Measurements from ENCODE around the gene SMIM35. TPM values are rescaled to one million over a fixed set of nuclear protein-coding genes. Genes with fewer than 3 reads are reported as not detected.

The SMIM35 gene
- total and polyA plus RNA-seq, 4 experiments from 2014 or later = 0.21 to 0.76 (median 0.50) TPM

DNA sequence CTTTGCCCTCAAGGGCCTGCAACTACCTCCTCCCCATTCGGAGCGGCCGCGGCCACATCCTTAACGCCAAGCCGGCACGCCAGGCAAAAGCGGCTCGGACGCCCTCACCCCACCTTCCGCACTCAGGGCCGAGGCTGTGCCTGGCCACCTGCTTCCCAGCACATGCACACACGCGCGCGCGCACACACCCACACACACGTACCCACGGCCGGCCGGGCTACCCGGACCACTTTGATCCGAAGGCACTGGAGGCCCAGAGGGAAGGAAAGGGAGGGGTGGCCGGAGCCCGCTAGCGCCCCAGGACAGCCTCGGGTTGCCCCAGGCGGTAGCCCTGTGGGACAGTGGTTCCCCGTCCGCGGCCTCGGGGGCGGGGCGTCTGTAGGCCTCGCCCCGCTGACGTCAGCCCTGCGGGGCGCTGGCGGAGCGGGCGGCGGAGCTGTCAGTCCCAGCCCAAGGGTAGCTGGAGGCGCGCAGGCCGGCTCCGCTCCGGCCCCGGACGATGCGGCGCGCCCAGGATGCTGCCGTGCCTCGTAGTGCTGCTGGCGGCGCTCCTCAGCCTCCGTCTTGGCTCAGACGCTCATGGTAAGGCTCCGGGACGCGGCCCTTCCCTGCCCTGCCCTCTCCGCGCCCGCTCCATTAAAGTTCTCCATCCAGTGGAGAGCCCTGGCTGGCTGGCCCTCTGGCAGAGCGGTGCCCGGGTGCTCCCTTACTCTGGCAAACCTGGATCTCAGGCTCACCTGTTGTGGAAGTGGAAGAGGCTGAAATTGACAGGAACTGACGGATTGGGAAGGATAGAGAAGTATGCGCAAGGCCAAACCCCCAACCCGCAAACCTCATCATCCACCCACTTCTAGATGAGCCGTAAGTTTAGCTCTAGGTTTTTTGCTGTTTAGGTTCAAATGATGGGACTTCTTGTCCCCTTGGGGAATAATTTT lies 100.5 kb downstream of the SMIM35 start, which contains the start of gene IL10RA:
Gene IL10RA (plus strand): TSS at position 442 of the 935 bp plus-strand sequence. CDS start 74 bp downstream, at position 516.
- H3K9me3 Mint-ChIP-seq = peaks cover 0 to 3% (median 0%) of the 10 kb centered on the region in 8 donors
- POLR2A ChIA-PET (ENCODE audit: partially characterized antibody) = interaction anchor here (0.9 to 51.5 kb wide), 14 partner anchors 0 to 238 kb away, joined by 3 to 2125 read pairs (median 4); partner anchors contain the start of genes IL10RA and JAML
- H3K4me1 Mint-ChIP-seq = peaks cover 41 to 86% (median 57%) of the 10 kb centered on the region in 4 donors
- H3K27ac Mint-ChIP-seq = peak within 1 kb of the TSS; percentile 89 to 98 (median 96)
- intact Hi-C loops (cut with micrococcal nuclease) = loop anchor here (1.0 to 2.0 kb wide), 5 partner anchors 8 to 65 kb away; no protein-coding TSS in a partner anchor
- peak; percentile 82 to 85 (median 84) for DNase-seq
- Histone ChIP-seq H3K4me1 (ENCODE audit: insufficient read depth, low read length) (peaks cover 60% of the 10 kb centered on the region), H3K36me3 (ENCODE audit: insufficient read depth, low read length) (peaks cover 36% of the 10 kb centered on the region), H3K27me3 (ENCODE audit: insufficient read depth, low read length) (no peaks in the 10 kb centered on the region), H3K4me3 (ENCODE audit: low read length in 2 of 2) (peak within 1 kb of the TSS; percentile 97 to 99), H3K27ac (ENCODE audit: low read depth, low read length) (peak within 1 kb of the TSS; percentile 98), H3K9me3 (ENCODE audit: control insufficient read depth in 1 of 2, low read length in 2 of 2) (no peaks in the 10 kb centered on the region)
- peaks cover 51 to 53% of the 10 kb centered on the region in 2 donors for H3K36me3 Mint-ChIP-seq
- peak within 1 kb of the TSS; percentile 91 to 100 (median 94) for H3K4me3 Mint-ChIP-seq
- CTCF ChIA-PET (ENCODE audit: partially characterized antibody) = interaction anchor here (1.1 to 24.4 kb wide), 10 partner anchors 14 to 178 kb away, joined by 3 to 402 read pairs (median 18); no protein-coding TSS in a partner anchor
- no peaks in the 10 kb centered on the region for H3K27me3 Mint-ChIP-seq

DNA sequence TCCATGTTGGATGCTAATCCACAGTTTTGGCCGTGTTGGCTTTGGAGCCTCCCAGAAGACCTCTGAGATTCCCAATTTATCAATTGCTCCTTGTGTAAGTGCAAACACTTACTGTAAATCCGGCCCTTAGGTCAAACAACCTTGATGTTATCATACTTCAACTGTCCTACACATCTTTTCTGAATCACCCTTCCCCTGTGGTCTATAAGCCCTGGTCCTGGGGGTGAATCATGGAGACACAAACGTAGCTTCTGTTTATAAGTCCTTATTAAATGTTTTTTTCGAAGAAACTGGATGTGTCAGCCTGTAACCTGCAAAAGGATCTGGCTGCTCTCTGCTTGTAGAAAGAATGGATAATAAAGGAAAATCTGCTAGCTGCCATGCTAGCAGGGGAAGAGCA lies 102.3 kb downstream of the SMIM35 start:
- intact Hi-C loops (cut with micrococcal nuclease) = no loop called here
- peak in 1 of 5 donors; percentile 38 for DNase-seq
- H3K4me1 Mint-ChIP-seq = peaks cover 43 to 83% (median 59%) of the 10 kb centered on the region in 4 donors
- H3K4me1 ChIP-seq (ENCODE audit: insufficient read depth, low read length) = peaks cover 56% of the 10 kb centered on the region
- H3K36me3 ChIP-seq (ENCODE audit: insufficient read depth, low read length) = peaks cover 21% of the 10 kb centered on the region
- H3K27ac ChIP-seq (ENCODE audit: low read depth, low read length) = no peak overlapping the region
- peaks cover 0 to 3% (median 0%) of the 10 kb centered on the region in 8 donors for H3K9me3 Mint-ChIP-seq
- H3K27me3 ChIP-seq (ENCODE audit: insufficient read depth, low read length) = no peaks in the 10 kb centered on the region
- peaks cover 35 to 37% of the 10 kb centered on the region in 2 donors for H3K36me3 Mint-ChIP-seq
- no peaks in the 10 kb centered on the region for H3K27me3 Mint-ChIP-seq
- ChIA-PET POLR2A (ENCODE audit: partially characterized antibody) (interaction anchor here (1.5 to 51.5 kb wide), 4 partner anchors 9 to 61 kb away, joined by 8 to 2125 read pairs (median 1762); partner anchors contain the start of gene IL10RA), CTCF (ENCODE audit: partially characterized antibody) (interaction anchor here (0.7 to 24.4 kb wide), 4 partner anchors 15 to 69 kb away, joined by 3 to 402 read pairs (median 108); no protein-coding TSS in a partner anchor)
- H3K27ac Mint-ChIP-seq = peak overlapping the region; percentile 81 to 98 (median 94)
- H3K4me3 Mint-ChIP-seq = peak overlapping the region; percentile 91 to 99 (median 94)
- no peak overlapping the region for H3K4me3 ChIP-seq (ENCODE audit: low read length in 2 of 2)
- H3K9me3 ChIP-seq (ENCODE audit: control insufficient read depth in 1 of 2, low read length in 2 of 2) = no peaks in the 10 kb centered on the region

DNA sequence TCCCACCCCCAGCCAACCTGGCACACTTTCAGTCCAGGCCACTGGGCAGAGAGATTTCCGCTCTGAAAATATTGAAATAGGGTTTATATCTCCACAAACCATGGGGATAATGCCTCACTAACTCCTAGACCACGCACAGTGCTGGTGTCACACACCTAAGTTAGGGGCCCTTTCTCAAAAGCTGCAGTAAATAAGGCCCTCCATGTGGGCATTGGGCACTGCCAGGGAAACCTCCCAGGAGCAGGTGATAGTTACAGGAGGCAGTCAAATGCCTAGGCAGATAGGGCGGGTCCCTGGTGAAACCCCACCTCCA lies 103.6 kb downstream of the SMIM35 start:
- Histone ChIP-seq H3K4me3 (ENCODE audit: low read length in 2 of 2) (no peak overlapping the region), H3K27ac (ENCODE audit: low read depth, low read length) (no peak overlapping the region), H3K4me1 (ENCODE audit: insufficient read depth, low read length) (peaks cover 55% of the 10 kb centered on the region), H3K27me3 (ENCODE audit: insufficient read depth, low read length) (no peaks in the 10 kb centered on the region), H3K9me3 (ENCODE audit: control insufficient read depth in 1 of 2, low read length in 2 of 2) (no peaks in the 10 kb centered on the region), H3K36me3 (ENCODE audit: insufficient read depth, low read length) (peaks cover 8% of the 10 kb centered on the region)
- H3K4me1 Mint-ChIP-seq = peaks cover 45 to 82% (median 61%) of the 10 kb centered on the region in 4 donors
- POLR2A ChIA-PET (ENCODE audit: partially characterized antibody) = interaction anchor here (34.5 to 51.5 kb wide), 3 partner anchors 21 to 63 kb away, joined by 1750 to 2125 read pairs (median 1775); partner anchors contain the start of gene IL10RA
- H3K4me3 Mint-ChIP-seq = peak overlapping the region in 5 of 8 donors; percentile 35 to 97 (median 76)
- intact Hi-C loops (cut with micrococcal nuclease) = no loop called here
- H3K27me3 Mint-ChIP-seq = no peaks in the 10 kb centered on the region
- CTCF ChIA-PET (ENCODE audit: partially characterized antibody) = interaction anchor here (0.7 to 24.4 kb wide), 4 partner anchors 33 to 139 kb away, joined by 3 to 402 read pairs (median 78); no protein-coding TSS in a partner anchor
- peaks cover 21 to 23% of the 10 kb centered on the region in 2 donors for H3K36me3 Mint-ChIP-seq
- peak in 1 of 5 donors; percentile 40 for DNase-seq
- H3K9me3 Mint-ChIP-seq = peaks cover 0 to 3% (median 0%) of the 10 kb centered on the region in 8 donors
- peak overlapping the region in 6 of 7 donors; percentile 65 to 93 (median 88) for H3K27ac Mint-ChIP-seq

DNA sequence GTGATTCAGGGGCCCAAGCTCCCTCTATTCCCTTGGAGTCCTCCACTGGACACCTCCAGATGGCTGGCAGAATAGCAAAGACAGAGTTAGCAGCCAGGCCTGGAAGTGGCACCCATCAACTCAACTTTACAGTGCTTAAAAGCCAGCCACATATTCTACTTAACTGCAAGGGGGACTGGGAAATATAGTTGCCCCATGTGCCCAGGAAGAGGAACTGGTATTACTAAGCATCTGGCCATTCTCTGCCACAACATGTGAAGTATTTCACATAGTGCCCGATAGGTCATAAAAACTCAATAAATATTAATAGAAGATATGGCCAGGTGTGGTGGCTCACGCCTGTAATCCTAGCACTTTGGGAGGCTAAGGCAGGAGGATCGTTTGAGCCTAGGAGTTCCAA lies 106.0 kb downstream of the SMIM35 start:
- no peaks in the 10 kb centered on the region for H3K36me3 ChIP-seq (ENCODE audit: insufficient read depth, low read length)
- peaks cover 52 to 88% (median 75%) of the 10 kb centered on the region in 4 donors for H3K4me1 Mint-ChIP-seq
- no peak overlapping the region for H3K27ac ChIP-seq (ENCODE audit: low read depth, low read length)
- H3K9me3 Mint-ChIP-seq = no peaks in the 10 kb centered on the region
- ChIA-PET CTCF (ENCODE audit: partially characterized antibody) (interaction anchor here (14.1 to 24.4 kb wide), 2 partner anchors 31 to 73 kb away, joined by 153 to 402 read pairs; no protein-coding TSS in a partner anchor), POLR2A (ENCODE audit: partially characterized antibody) (interaction anchor here (1.5 to 51.5 kb wide), 5 partner anchors 10 to 71 kb away, joined by 5 to 2125 read pairs (median 22); partner anchors contain the start of gene IL10RA)
- intact Hi-C loops (cut with micrococcal nuclease) = no loop called here
- H3K4me1 ChIP-seq (ENCODE audit: insufficient read depth, low read length) = peaks cover 70% of the 10 kb centered on the region
- H3K4me3 Mint-ChIP-seq = no peak overlapping the region
- peaks cover 7 to 9% of the 10 kb centered on the region in 2 donors for H3K36me3 Mint-ChIP-seq
- peak in 1 of 5 donors; percentile 16 for DNase-seq
- H3K27ac Mint-ChIP-seq = peak overlapping the region in 1 of 7 donors; percentile 49
- no peaks in the 10 kb centered on the region for H3K9me3 ChIP-seq (ENCODE audit: control insufficient read depth in 1 of 2, low read length in 2 of 2)
- no peak overlapping the region for H3K4me3 ChIP-seq (ENCODE audit: low read length in 2 of 2)
- no peaks in the 10 kb centered on the region for H3K27me3 ChIP-seq (ENCODE audit: insufficient read depth, low read length)
- H3K27me3 Mint-ChIP-seq = no peaks in the 10 kb centered on the region

DNA sequence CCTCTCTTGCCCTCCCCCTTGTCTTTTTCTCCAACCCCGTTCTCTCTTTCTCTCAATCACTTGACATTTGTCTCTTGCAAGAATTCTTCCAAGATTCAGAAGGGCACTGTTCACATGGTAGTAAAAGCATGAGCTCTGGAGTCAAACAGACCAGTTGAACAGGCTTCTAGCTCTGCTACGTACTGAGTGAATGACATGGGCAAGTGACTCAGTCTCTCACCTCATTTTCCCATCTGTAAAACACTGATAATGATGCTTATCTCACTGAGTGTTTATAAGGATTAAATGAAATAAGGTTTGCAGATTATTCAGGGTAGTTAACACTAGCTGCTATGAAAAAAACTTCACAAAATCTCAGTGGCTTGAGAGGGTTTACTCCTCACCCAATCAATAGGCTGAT lies 106.5 kb downstream of the SMIM35 start:
- no peak for DNase-seq
- Mint-ChIP-seq H3K27ac (peak overlapping the region; percentile 31 to 95 (median 57)), H3K4me1 (peaks cover 52 to 88% (median 75%) of the 10 kb centered on the region in 4 donors), H3K36me3 (peaks cover 6 to 9% of the 10 kb centered on the region in 2 donors), H3K4me3 (peak overlapping the region in 3 of 8 donors; percentile 12 to 64 (median 64)), H3K9me3 (no peaks in the 10 kb centered on the region), H3K27me3 (no peaks in the 10 kb centered on the region)
- Histone ChIP-seq H3K4me1 (ENCODE audit: insufficient read depth, low read length) (peaks cover 67% of the 10 kb centered on the region), H3K36me3 (ENCODE audit: insufficient read depth, low read length) (no peaks in the 10 kb centered on the region), H3K9me3 (ENCODE audit: control insufficient read depth in 1 of 2, low read length in 2 of 2) (no peaks in the 10 kb centered on the region), H3K27ac (ENCODE audit: low read depth, low read length) (no peak overlapping the region), H3K27me3 (ENCODE audit: insufficient read depth, low read length) (no peaks in the 10 kb centered on the region), H3K4me3 (ENCODE audit: low read length in 2 of 2) (no peak overlapping the region)
- intact Hi-C loops (cut with micrococcal nuclease) = no loop called here
- POLR2A ChIA-PET (ENCODE audit: partially characterized antibody) = interaction anchor here (1.5 to 51.5 kb wide), 5 partner anchors 10 to 71 kb away, joined by 5 to 2125 read pairs (median 22); partner anchors contain the start of gene IL10RA
- CTCF ChIA-PET (ENCODE audit: partially characterized antibody) = interaction anchor here (14.1 to 24.4 kb wide), 2 partner anchors 30 to 73 kb away, joined by 153 to 402 read pairs; no protein-coding TSS in a partner anchor

DNA sequence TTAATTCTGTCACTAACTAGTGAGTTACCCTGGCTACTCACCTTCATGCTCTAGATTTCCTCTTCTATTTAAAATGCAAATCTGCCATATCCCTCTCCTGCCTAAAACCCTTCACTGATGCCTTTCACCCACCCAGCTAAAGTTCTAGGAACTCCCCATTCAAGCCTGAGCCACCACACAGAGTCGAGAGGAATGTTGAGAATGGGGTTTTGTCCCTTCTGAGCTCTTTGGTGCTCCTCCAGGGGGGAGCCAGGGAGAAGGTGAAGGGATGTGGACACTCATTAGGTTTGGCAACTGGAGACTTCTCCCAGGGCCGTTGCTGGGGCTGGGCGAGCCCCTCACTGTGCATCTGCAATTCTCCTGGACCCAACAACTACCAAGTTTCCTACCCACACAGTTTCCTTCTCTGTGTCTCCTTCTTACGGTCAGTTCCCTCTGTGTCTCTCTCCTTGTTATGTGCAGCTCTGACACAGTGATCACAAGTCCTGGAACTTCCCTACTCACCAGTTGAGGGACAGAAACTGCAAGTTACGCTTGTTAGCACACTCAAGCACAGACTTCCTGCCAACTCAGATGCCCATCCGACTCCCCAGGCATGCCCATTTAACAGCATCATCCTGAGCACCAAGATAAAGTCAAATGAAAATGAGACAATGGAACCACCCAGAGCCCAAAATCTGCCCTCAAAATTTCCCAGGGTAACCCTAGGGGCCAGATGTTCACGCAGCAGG lies 107.1 kb downstream of the SMIM35 start:
- no peaks in the 10 kb centered on the region for H3K27me3 Mint-ChIP-seq
- no peaks in the 10 kb centered on the region for H3K9me3 ChIP-seq (ENCODE audit: control insufficient read depth in 1 of 2, low read length in 2 of 2)
- no peaks in the 10 kb centered on the region for H3K9me3 Mint-ChIP-seq
- no peak overlapping the region for H3K4me3 ChIP-seq (ENCODE audit: low read length in 2 of 2)
- H3K4me1 ChIP-seq (ENCODE audit: insufficient read depth, low read length) = peaks cover 62% of the 10 kb centered on the region
- no peaks in the 10 kb centered on the region for H3K36me3 ChIP-seq (ENCODE audit: insufficient read depth, low read length)
- H3K27ac Mint-ChIP-seq = peak overlapping the region; percentile 49 to 95 (median 83)
- H3K4me3 Mint-ChIP-seq = peak overlapping the region in 7 of 8 donors; percentile 12 to 64 (median 47)
- peaks cover 47 to 85% (median 70%) of the 10 kb centered on the region in 4 donors for H3K4me1 Mint-ChIP-seq
- no peak overlapping the region for H3K27ac ChIP-seq (ENCODE audit: low read depth, low read length)
- H3K36me3 Mint-ChIP-seq = peaks cover 4 to 5% of the 10 kb centered on the region in 2 donors
- DNase-seq = peak in 1 of 5 donors; percentile 44
- POLR2A ChIA-PET (ENCODE audit: partially characterized antibody) = interaction anchor here (1.5 to 51.5 kb wide), 5 partner anchors 9 to 72 kb away, joined by 5 to 2125 read pairs (median 22); partner anchors contain the start of gene IL10RA
- intact Hi-C loops (cut with micrococcal nuclease) = no loop called here
- CTCF ChIA-PET (ENCODE audit: partially characterized antibody) = interaction anchor here (0.8 to 24.4 kb wide), 4 partner anchors 11 to 74 kb away, joined by 3 to 402 read pairs (median 79); no protein-coding TSS in a partner anchor
- no peaks in the 10 kb centered on the region for H3K27me3 ChIP-seq (ENCODE audit: insufficient read depth, low read length)
